K562 (cell line): Measurements from ENCODE around the gene TOR1AIP2. TPM values are rescaled to one million over a fixed set of nuclear protein-coding genes. Genes with fewer than 3 reads are reported as not detected.

Source experiments
- AFF4 ChIP-seq: sonication (generic); formaldehyde crosslinking; IDR thresholded peaks from 2 replicates; pipeline ENCODE4 v1.8.0; 2023; ENCODE audit warnings: mild to moderate bottlenecking, missing genetic modification reagents
- CLOCK ChIP-seq: fragments of 250-450 bp; sonication (Bioruptor Pico); IDR thresholded peaks from 2 replicates; pipeline ENCODE4 v1.4.0; 2020; ENCODE audit warnings: mild to moderate bottlenecking, moderate library complexity, borderline replicate concordance
- FOXP4 ChIP-seq: sonication (generic); formaldehyde crosslinking; IDR thresholded peaks from 2 replicates; pipeline ENCODE4 v1.8.0; 2022; ENCODE audit warnings: mild to moderate bottlenecking, missing genetic modification reagents, borderline replicate concordance
- HMG20A ChIP-seq: fragments of 450-650 bp; formaldehyde crosslinking; conservative IDR thresholded peaks from 2 replicates; pipeline ENCODE4 v1.4.0; 2020; ENCODE audit warnings: mild to moderate bottlenecking, mixed read lengths
- MTA2 ChIP-seq: fragments of 450-650 bp; IDR thresholded peaks from 2 replicates; pipeline ENCODE4 v1.6.1; 2016; ENCODE audit warnings: low read depth
- POLR2H ChIP-seq: IDR thresholded peaks from 2 replicates; pipeline ENCODE4 v1.6.1; 2016; ENCODE audit warnings: missing genetic modification characterization, low read depth, mild to moderate bottlenecking, control low read depth, missing compliant biosample characterization, moderate library complexity
- SMC3 ChIP-seq: conservative IDR thresholded peaks from 2 replicates; pipeline ENCODE4 v1.6.1; 2011; ENCODE audit warnings: low read depth, low read length, improper control_type of control experiment; ENCODE audit not compliant: insufficient read depth
- VEZF1 ChIP-seq: fragments of 200-800 bp; sonication (Bioruptor generic); IDR thresholded peaks from 2 replicates; pipeline ENCODE4 v1.6.1; 2017; ENCODE audit warnings: missing genetic modification characterization, missing compliant biosample characterization
- ZNF354B ChIP-seq: fragments of 250-450 bp; sonication (Bioruptor Pico); IDR thresholded peaks from 2 replicates; pipeline ENCODE4 v1.4.0; 2020
- ZNF639 ChIP-seq, 2 experiments: fragments of 200-800 bp in 1 of 2; sonication (Bioruptor generic) in 1 of 2; sonication (generic) in 1 of 2; formaldehyde crosslinking in 1 of 2; IDR thresholded peaks in 1 of 2; conservative IDR thresholded peaks in 1 of 2; 2 replicates each; pipeline versions ENCODE4 v1.5.0 to v1.6.1; 2016 to 2020; ENCODE audit warnings: missing compliant biosample characterization in 1 of 2, missing genetic modification characterization in 1 of 2, missing genetic modification reagents in 1 of 2
- polyA plus RNA-seq, 8 experiments: library from polyadenylated mRNA; depleted of rRNA in 4 of 8; stranded (reverse) in 5 of 8; unstranded in 3 of 8; fragments of >200 nt; fragmentation: Nextera tagmentation in 2 of 8; fragmentation: Illumina TruSeq in 1 of 8; extraction: Ambion mirVana in 2 of 8; extraction: Trizol in 1 of 8; gene quantifications; 2 replicates each; pipeline versions ENCODE4 v1.2.1 to v1.2.3, GENCODE V29; 2011 to 2014; ENCODE audit warnings: inconsistent platforms in 1 of 8, missing spikeins in 1 of 8
- total RNA-seq, 7 experiments: library from RNA; depleted of rRNA in 6 of 7; stranded (reverse); fragments of >200 nt in 6 of 7; fragmentation: Illumina TruSeq in 2 of 7; extraction: Trizol in 2 of 7; gene quantifications; 2 replicates each; pipeline versions ENCODE4 v1.2.1 to v1.2.3, GENCODE V29; 2011 to 2021; ENCODE audit warnings: low replicate concordance in 1 of 7

TOR1AIP2 gene
- total and polyA plus RNA-seq, 9 of the 15 experiments (the other 6 are each of a cell fraction or from before 2014, with no cell fraction given) = 16.7 to 122 (median 41.4) TPM

GRCh38 chr1:179877586-179878265 lies at the start of gene TOR1AIP2 (continued):
- TF ChIP-seq AFF4 (CRISPR knock-in tag) (peak; percentile 80), VEZF1 (CRISPR knock-in tag) (peak; percentile 42), HMG20A (no peak), ZNF354B (CRISPR knock-in tag) (no peak), POLR2H (tag) (peak; percentile 95), CLOCK (CRISPR knock-in tag) (no peak), ZNF639 (CRISPR knock-in tag; conservative IDR thresholded peaks at IDR 0.05 in 1 of 2, IDR thresholded peaks at IDR 0.05 in 1 of 2) (peak in 1 of 2 experiments; percentile 30; a peak in 1 of 4 replicates), MTA2 (no peak), FOXP4 (CRISPR knock-in tag) (no peak), SMC3 (no peak)
